OCI-LY1 (cell line): Measurements from ENCODE around the gene KHDC1.
"Not testable (repeated sequence)": the region's sequence is repeated elsewhere in the genome, so short reads cannot be mapped to it uniquely, and the experiment has no call there.

ENCODE experiments used
- H2AFZ ChIP-seq: fragments of 200-600 bp; sonication (generic), shearing (Covaris generic); 2 replicates; pipeline ENCODE4 v1.6.0; 2014; ENCODE audit warnings: antibody characterized with exemption, mild to moderate bottlenecking, low read length
- H3F3A ChIP-seq: fragments of 200-600 bp; sonication (generic), shearing (Covaris generic); 2 replicates; pipeline ENCODE4 v1.6.0; 2014; ENCODE audit warnings: mild to moderate bottlenecking, antibody characterized with exemption, low read length, moderate library complexity; ENCODE audit not compliant: insufficient read depth
- H3K27ac ChIP-seq: fragments of 200-600 bp; sonication (generic); 2 replicates; pipeline ENCODE4 v1.5.1; 2014; ENCODE audit warnings: low read length, mixed run types, mild to moderate bottlenecking, low read depth; ENCODE audit not compliant: poor library complexity, severe bottlenecking
- H3K27me3 ChIP-seq: fragments of 200-600 bp; sonication (generic); 2 replicates; pipeline ENCODE4 v1.6.0; 2014; ENCODE audit warnings: antibody characterized with exemption, mild to moderate bottlenecking, low read length, moderate library complexity; ENCODE audit not compliant: insufficient read depth
- H3K36me3 ChIP-seq: fragments of 200-600 bp; sonication (generic); 2 replicates; pipeline ENCODE4 v1.6.1; 2014; ENCODE audit warnings: mild to moderate bottlenecking, antibody characterized with exemption, low read length, moderate library complexity, mixed read lengths; ENCODE audit not compliant: insufficient read depth
- H3K4me1 ChIP-seq: fragments of 200-600 bp; sonication (generic); 2 replicates; pipeline ENCODE4 v1.5.1; 2014; ENCODE audit warnings: mild to moderate bottlenecking, low read length, moderate library complexity; ENCODE audit not compliant: insufficient read depth, severe bottlenecking
- H3K4me2 ChIP-seq: fragments of 200-600 bp; sonication (generic), shearing (Covaris generic); 2 replicates; pipeline ENCODE4 v1.6.1; 2014; ENCODE audit warnings: low read length
- H3K4me3 ChIP-seq: fragments of 200-600 bp; sonication (generic); 2 replicates; pipeline ENCODE4 v1.5.1; 2014; ENCODE audit warnings: low read length, low read depth, mild to moderate bottlenecking, mixed read lengths; ENCODE audit not compliant: poor library complexity, severe bottlenecking
- H3K79me2 ChIP-seq: fragments of 200-600 bp; shearing (Covaris generic); 2 replicates; pipeline ENCODE4 v1.6.1; 2016; ENCODE audit warnings: mixed run types, low read length, mixed read lengths; ENCODE audit not compliant: insufficient read depth
- H3K9ac ChIP-seq: fragments of 200-600 bp; sonication (generic), shearing (Covaris generic); 2 replicates; pipeline ENCODE4 v1.6.1; 2014; ENCODE audit warnings: mild to moderate bottlenecking, low read length, mixed read lengths
- H3K9me2 ChIP-seq: fragments of 200-600 bp; sonication (generic), shearing (Covaris generic); 2 replicates; pipeline ENCODE4 v1.6.1; 2014; ENCODE audit warnings: low read depth, mild to moderate bottlenecking, low read length, mixed read lengths
- H3K9me3 ChIP-seq: fragments of 200-600 bp; shearing (Covaris generic); 2 replicates; pipeline ENCODE4 v1.6.1; 2014; ENCODE audit warnings: low read length, mixed read lengths
- H4K20me1 ChIP-seq: fragments of 200-600 bp; sonication (generic), shearing (Covaris generic); 2 replicates; pipeline ENCODE4 v1.6.0; 2016; ENCODE audit warnings: mild to moderate bottlenecking, low read length; ENCODE audit not compliant: insufficient read depth
- CTCF ChIP-seq: fragments of 200-600 bp; sonication (generic), shearing (Covaris generic); IDR thresholded peaks from 2 replicates; pipeline ENCODE4 v1.5.1; 2017; ENCODE audit warnings: mild to moderate bottlenecking, antibody characterized with exemption, low read length, moderate library complexity, mixed read lengths

The KHDC1 gene

GRCh38 chr6:73194744-73195143 is 68.3 kb downstream of the KHDC1 start:
- no peaks in the 10 kb centered on the region for H3K79me2 ChIP-seq

GRCh38 chr6:73193302-73193701 is 69.7 kb downstream of the KHDC1 start:
- H3K9me2 ChIP-seq, H3K9ac ChIP-seq, H3K27me3 ChIP-seq, H3K9me3 ChIP-seq, H3K79me2 ChIP-seq, H3K27ac ChIP-seq, H3K4me3 ChIP-seq, H4K20me1 ChIP-seq, H3K4me1 ChIP-seq, H3K4me2 ChIP-seq, H2AFZ ChIP-seq, H3F3A ChIP-seq: not testable (repeated sequence)
- peaks cover 20% of the 10 kb centered on the region for H3K36me3 ChIP-seq

More at GRCh38 chr6:73194744-73195143, 68.3 kb downstream of the KHDC1 start:
- Histone ChIP-seq H3K9me2 (no peaks in the 10 kb centered on the region), H3K9ac (no peak overlapping the region), H3K36me3 (peaks cover 20% of the 10 kb centered on the region), H3K4me2 (no peak overlapping the region), H2AFZ (no peak overlapping the region), H3K4me1 (no peaks in the 10 kb centered on the region), H3K27ac (no peak overlapping the region), H3K9me3 (no peaks in the 10 kb centered on the region), H3K27me3 (no peaks in the 10 kb centered on the region), H4K20me1 (peaks cover 2% of the 10 kb centered on the region; the same call in 1 of the 2 replicates), H3F3A (peaks cover 4% of the 10 kb centered on the region; the same call in 1 of the 2 replicates), H3K4me3 (no peak overlapping the region)
- no peak for TF ChIP-seq CTCF
